Smooth muscle cell (in vitro differentiated cells): ENCODE measurements around the gene SEMA5B. TPM values are rescaled to one million over a fixed set of nuclear protein-coding genes. Genes with fewer than 3 reads are reported as not detected.
A peak's percentile ranks its signal among the peaks of the same experiment; 100 is the strongest.

Experiments used
- DNase-seq: peaks from one replicate; lab custom pipeline; 2025; ENCODE audit not compliant: unreplicated experiment; lab: John Stamatoyannopoulos, UW
- H2AFZ ChIP-seq: fragments of 200-600 bp; sonication (generic); 2 replicates; pipeline ENCODE4 v1.6.0; 2016; ENCODE audit warnings: antibody characterized with exemption, low read depth, mild to moderate bottlenecking
- H3F3A ChIP-seq: fragments of 200-600 bp; sonication (generic); 2 replicates; pipeline ENCODE4 v1.6.0; 2017; ENCODE audit warnings: antibody characterized with exemption, low read depth
- H3K27ac ChIP-seq: fragments of 200-600 bp; sonication (generic); 2 replicates; pipeline ENCODE4 v1.5.1; 2016; ENCODE audit warnings: low read depth, mild to moderate bottlenecking
- H3K27me3 ChIP-seq: fragments of 200-600 bp; sonication (generic); 2 replicates; pipeline ENCODE4 v1.6.1; 2016; ENCODE audit warnings: low read depth, mild to moderate bottlenecking
- H3K36me3 ChIP-seq: fragments of 200-600 bp; sonication (generic); 2 replicates; pipeline ENCODE4 v1.5.1; 2016; ENCODE audit warnings: low read depth
- H3K4me1 ChIP-seq: fragments of 200-600 bp; sonication (generic); 2 replicates; pipeline ENCODE4 v1.5.1; 2016; ENCODE audit warnings: low read depth
- H3K4me2 ChIP-seq: fragments of 200-600 bp; sonication (generic); 2 replicates; pipeline ENCODE4 v1.6.0; 2016; ENCODE audit warnings: mild to moderate bottlenecking
- H3K4me3 ChIP-seq: fragments of 200-600 bp; sonication (generic); 2 replicates; pipeline ENCODE4 v1.5.1; 2016; ENCODE audit warnings: mild to moderate bottlenecking
- H3K79me2 ChIP-seq: fragments of 200-600 bp; sonication (generic); 2 replicates; pipeline ENCODE4 v1.6.0; 2016; ENCODE audit warnings: low read depth, mild to moderate bottlenecking
- H3K9ac ChIP-seq: fragments of 200-600 bp; sonication (generic); 2 replicates; pipeline ENCODE4 v1.6.0; 2016; ENCODE audit warnings: low read depth
- H3K9me3 ChIP-seq: fragments of 200-600 bp; sonication (generic); replicated peaks from 2 replicates; pipeline ENCODE4 v1.5.1; 2016; ENCODE audit warnings: low read depth
- H4K20me1 ChIP-seq: fragments of 200-600 bp; sonication (generic); 2 replicates; pipeline ENCODE4 v1.6.0; 2016; ENCODE audit warnings: low read depth
- CTCF ChIP-seq: fragments of 200-600 bp; sonication (generic); IDR thresholded peaks from 2 replicates; pipeline ENCODE4 v1.5.1; 2017; ENCODE audit warnings: borderline replicate concordance, mild to moderate bottlenecking, antibody characterized with exemption; ENCODE audit not compliant: insufficient read depth, poor library complexity, severe bottlenecking
- WGBS: methylation state at CpG from one replicate; pipeline ENCODE4 v1.1.7; 2016; ENCODE audit warnings: low lambda C conversion rate; 5-methylcytosine and 5-hydroxymethylcytosine counted together
- polyA plus RNA-seq: library from polyadenylated mRNA; unstranded; fragments of >200 nt; fragmentation: Nextera tagmentation; extraction: Ambion mirVana; gene quantifications from 2 replicates; pipeline ENCODE4 v1.2.1, GENCODE V29; 2016
- total RNA-seq: library from RNA; depleted of rRNA; stranded (reverse); fragments of >200 nt; gene quantifications from 2 replicates; pipeline ENCODE4 v1.2.3, GENCODE V29; 2014

SEMA5B gene
- total and polyA plus RNA-seq, 2 experiments from 2014 or later: not detected

DNA sequence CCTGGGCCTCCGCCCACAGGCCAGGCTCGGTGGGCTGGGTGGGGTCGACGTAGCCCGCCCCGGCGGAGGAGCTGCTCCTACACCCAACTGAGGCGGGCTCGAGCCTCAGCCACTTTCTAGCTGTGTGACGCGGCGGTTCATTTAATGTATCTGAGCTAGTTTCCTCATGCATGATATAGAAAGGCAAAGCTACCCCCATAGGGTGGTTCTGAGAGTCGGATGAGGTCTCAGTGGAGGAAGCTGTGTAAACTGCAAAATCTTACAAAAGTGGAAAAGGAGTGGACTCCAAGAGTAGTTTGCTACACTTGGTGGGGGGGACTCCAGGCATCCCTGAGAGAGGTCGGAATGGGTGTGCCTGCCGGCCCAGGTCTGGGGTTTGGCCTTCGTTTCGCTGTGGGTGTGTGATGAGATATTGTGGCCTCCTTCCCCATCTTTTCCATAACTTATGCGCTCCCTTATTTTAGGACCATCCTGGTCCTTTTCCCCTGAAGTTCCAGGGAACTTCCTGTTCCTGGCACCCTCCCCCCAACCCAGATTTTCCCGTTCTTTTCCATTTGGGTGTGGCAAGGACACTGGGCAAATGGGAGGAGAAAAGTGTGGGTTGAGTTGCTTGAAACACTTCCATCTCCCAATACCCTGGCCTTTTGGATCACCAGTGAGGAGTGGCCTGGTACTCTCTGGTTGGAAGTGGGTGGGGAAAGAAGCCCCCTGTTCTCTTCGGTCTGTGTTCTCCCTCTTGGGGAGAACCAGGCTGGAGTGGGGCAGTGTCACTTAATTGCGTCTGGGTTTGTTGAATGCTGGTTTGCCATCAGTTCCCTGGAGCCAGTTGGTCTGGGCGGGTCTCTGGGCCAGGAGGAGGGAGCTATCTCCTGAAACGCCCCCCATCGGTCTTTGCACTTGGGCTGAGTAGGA is 40.4 kb upstream of the SEMA5B start:
- Histone ChIP-seq H3K4me2 (peak overlapping the region; percentile 94), H3K27ac (peak overlapping the region; percentile 65), H3F3A (no peaks in the 10 kb centered on the region), H3K27me3 (no peaks in the 10 kb centered on the region), H3K36me3 (no peaks in the 10 kb centered on the region), H3K9ac (peak overlapping the region; percentile 93), H3K4me3 (peak overlapping the region; percentile 98), H4K20me1 (peaks cover 53% of the 10 kb centered on the region), H2AFZ (peak overlapping the region; percentile 51), H3K79me2 (peaks cover 61% of the 10 kb centered on the region), H3K4me1 (peaks cover 12% of the 10 kb centered on the region), H3K9me3 (no peaks in the 10 kb centered on the region)
- WGBS: 5% methylated on average over 24 of the region's 24 CpGs
- TF ChIP-seq CTCF: no peak
- no peak for DNase-seq

- under 1% methylated on average over 59 of the region's 72 CpGs for WGBS
- Histone ChIP-seq H4K20me1 (peaks cover 45% of the 10 kb centered on the region), H3K9ac (peak within 1 kb of the TSS; percentile 93), H3K27me3 (no peaks in the 10 kb centered on the region), H3K4me1 (peaks cover 12% of the 10 kb centered on the region), H3K79me2 (peaks cover 52% of the 10 kb centered on the region), H3F3A (no peaks in the 10 kb centered on the region), H3K27ac (peak within 1 kb of the TSS; percentile 65), H3K4me3 (peak within 1 kb of the TSS; percentile 98), H3K36me3 (no peaks in the 10 kb centered on the region), H3K4me2 (peak within 1 kb of the TSS; percentile 94), H3K9me3 (no peaks in the 10 kb centered on the region), H2AFZ (peak within 1 kb of the TSS; percentile 51)
- DNase-seq: peak; percentile 73
- no peak for TF ChIP-seq CTCF
These were observed 39.5 kb upstream of the SEMA5B start, which contains the start of gene PDIA5 for GRCh38 chr3:123066896-123067688. Gene PDIA5 (plus strand): TSS chr3:123067025. CDS start chr3:123067165, 140 bp downstream.

DNA sequence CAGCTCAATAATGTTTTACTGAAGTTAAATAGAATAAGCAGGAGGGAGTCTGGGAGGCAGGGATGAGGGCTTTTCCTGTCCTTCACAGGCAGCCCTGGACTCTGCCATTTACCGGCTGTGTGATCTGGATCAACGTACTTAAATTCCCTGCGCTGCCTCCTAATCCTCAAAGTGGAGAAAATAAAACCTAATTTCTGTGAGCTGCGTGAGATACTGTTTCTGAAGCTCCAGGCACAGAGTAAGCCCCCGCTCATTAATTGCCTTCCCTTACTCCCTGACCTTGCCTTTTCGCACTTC is 39.0 kb upstream of the SEMA5B start:
- Histone ChIP-seq H3K79me2 (peaks cover 47% of the 10 kb centered on the region), H3K27me3 (no peaks in the 10 kb centered on the region), H3K4me3 (peak overlapping the region; percentile 98), H3K4me1 (peaks cover 12% of the 10 kb centered on the region), H3K36me3 (no peaks in the 10 kb centered on the region), H3K9ac (no peak overlapping the region), H3K9me3 (no peaks in the 10 kb centered on the region), H3K27ac (peak overlapping the region; percentile 65), H3F3A (no peaks in the 10 kb centered on the region), H2AFZ (peak overlapping the region; percentile 51), H4K20me1 (peaks cover 39% of the 10 kb centered on the region), H3K4me2 (peak overlapping the region; percentile 94)
- no peak for DNase-seq
- no peak for TF ChIP-seq CTCF
- WGBS: 12% methylated on average over 6 of the region's 6 CpGs
